ENCODE measurements around the gene TSSK6. TPM values are rescaled to one million over a fixed set of nuclear protein-coding genes. Genes with fewer than 3 reads are reported as not detected.

TSSK6 gene
- total RNA-seq, 4 donors from 2014 or later: 0.40 to 3.3 (median 0.92) TPM

- peaks cover 57% of the 10 kb centered on the region for H3K27me3 ChIP-seq
- ATAC-seq: no peak
- no peaks in the 10 kb centered on the region for H3K9me3 ChIP-seq
- WGBS, 2 donors (ENCODE audit: low coverage in 1 of 2): 80 to 83% methylated on average over 1 to 2 of the region's 14 CpGs
- no peaks in the 10 kb centered on the region for H3K4me1 ChIP-seq
- TF ChIP-seq, protein P1, sequence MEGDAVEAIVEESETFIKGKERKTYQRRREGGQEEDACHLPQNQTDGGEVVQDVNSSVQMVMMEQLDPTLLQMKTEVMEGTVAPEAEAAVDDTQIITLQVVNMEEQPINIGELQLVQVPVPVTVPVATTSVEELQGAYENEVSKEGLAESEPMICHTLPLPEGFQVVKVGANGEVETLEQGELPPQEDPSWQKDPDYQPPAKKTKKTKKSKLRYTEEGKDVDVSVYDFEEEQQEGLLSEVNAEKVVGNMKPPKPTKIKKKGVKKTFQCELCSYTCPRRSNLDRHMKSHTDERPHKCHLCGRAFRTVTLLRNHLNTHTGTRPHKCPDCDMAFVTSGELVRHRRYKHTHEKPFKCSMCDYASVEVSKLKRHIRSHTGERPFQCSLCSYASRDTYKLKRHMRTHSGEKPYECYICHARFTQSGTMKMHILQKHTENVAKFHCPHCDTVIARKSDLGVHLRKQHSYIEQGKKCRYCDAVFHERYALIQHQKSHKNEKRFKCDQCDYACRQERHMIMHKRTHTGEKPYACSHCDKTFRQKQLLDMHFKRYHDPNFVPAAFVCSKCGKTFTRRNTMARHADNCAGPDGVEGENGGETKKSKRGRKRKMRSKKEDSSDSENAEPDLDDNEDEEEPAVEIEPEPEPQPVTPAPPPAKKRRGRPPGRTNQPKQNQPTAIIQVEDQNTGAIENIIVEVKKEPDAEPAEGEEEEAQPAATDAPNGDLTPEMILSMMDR (IDR thresholded peaks at IDR 0.05): no peak
- no peak for TF ChIP-seq POLR2AphosphoS5 (IDR thresholded peaks at IDR 0.05)
- TF ChIP-seq EP300 (IDR thresholded peaks at IDR 0.05): no peak
- TF ChIP-seq POLR2A (IDR thresholded peaks at IDR 0.05): no peak
- H3K4me3 ChIP-seq: no peak overlapping the region
- H3K27ac ChIP-seq: no peak overlapping the region
- H3K36me3 ChIP-seq: no peaks in the 10 kb centered on the region
Measured at GRCh38 chr19:19551853-19552192, 36.5 kb upstream of the TSSK6 start.

GRCh38 chr19:19550972-19551852 lies 35.9 kb upstream of the TSSK6 start:
- H3K9me3 ChIP-seq: no peaks in the 10 kb centered on the region
- no peaks in the 10 kb centered on the region for H3K36me3 ChIP-seq
- ATAC-seq: no peak
- no peak overlapping the region for H3K27ac ChIP-seq
- 89 to 100% methylated on average over 1 to 2 of the region's 10 CpGs for WGBS, 2 donors (ENCODE audit: low coverage in 1 of 2)
- TF ChIP-seq, protein P1 (IDR thresholded peaks at IDR 0.05): no peak
- TF ChIP-seq EP300 (IDR thresholded peaks at IDR 0.05): no peak
- peaks cover 63% of the 10 kb centered on the region for H3K27me3 ChIP-seq
- no peak overlapping the region for H3K4me3 ChIP-seq
- no peaks in the 10 kb centered on the region for H3K4me1 ChIP-seq

- Histone ChIP-seq H3K27me3 (peaks cover 70% of the 10 kb centered on the region), H3K27ac (no peak overlapping the region), H3K36me3 (no peaks in the 10 kb centered on the region), H3K4me3 (no peak overlapping the region), H3K4me1 (no peaks in the 10 kb centered on the region), H3K9me3 (no peaks in the 10 kb centered on the region)
- WGBS, 2 donors (ENCODE audit: low coverage in 1 of 2): no CpG with 5 or more reads among the region's 8 CpGs
- no peak for ATAC-seq
- TF ChIP-seq EP300 (IDR thresholded peaks at IDR 0.05) (no peak), POLR2A (IDR thresholded peaks at IDR 0.05) (no peak)
Measured at GRCh38 chr19:19550485-19550929, 35.2 kb upstream of the TSSK6 start.

- Histone ChIP-seq H3K36me3 (no peaks in the 10 kb centered on the region), H3K27me3 (peaks cover 73% of the 10 kb centered on the region), H3K4me1 (no peaks in the 10 kb centered on the region), H3K27ac (no peak overlapping the region), H3K9me3 (no peaks in the 10 kb centered on the region), H3K4me3 (no peak overlapping the region)
- TF ChIP-seq POLR2AphosphoS5 (IDR thresholded peaks at IDR 0.05): no peak
- TF ChIP-seq EP300 (IDR thresholded peaks at IDR 0.05): no peak
- TF ChIP-seq, protein P1 (IDR thresholded peaks at IDR 0.05): no peak
- no peak for TF ChIP-seq POLR2A (IDR thresholded peaks at IDR 0.05)
- no peak for ATAC-seq
- WGBS, 2 donors (ENCODE audit: low coverage in 1 of 2): 64 to 72% methylated on average over 9 to 10 of the region's 23 CpGs
Measured at GRCh38 chr19:19549804-19550464, 34.6 kb upstream of the TSSK6 start.

DNA sequence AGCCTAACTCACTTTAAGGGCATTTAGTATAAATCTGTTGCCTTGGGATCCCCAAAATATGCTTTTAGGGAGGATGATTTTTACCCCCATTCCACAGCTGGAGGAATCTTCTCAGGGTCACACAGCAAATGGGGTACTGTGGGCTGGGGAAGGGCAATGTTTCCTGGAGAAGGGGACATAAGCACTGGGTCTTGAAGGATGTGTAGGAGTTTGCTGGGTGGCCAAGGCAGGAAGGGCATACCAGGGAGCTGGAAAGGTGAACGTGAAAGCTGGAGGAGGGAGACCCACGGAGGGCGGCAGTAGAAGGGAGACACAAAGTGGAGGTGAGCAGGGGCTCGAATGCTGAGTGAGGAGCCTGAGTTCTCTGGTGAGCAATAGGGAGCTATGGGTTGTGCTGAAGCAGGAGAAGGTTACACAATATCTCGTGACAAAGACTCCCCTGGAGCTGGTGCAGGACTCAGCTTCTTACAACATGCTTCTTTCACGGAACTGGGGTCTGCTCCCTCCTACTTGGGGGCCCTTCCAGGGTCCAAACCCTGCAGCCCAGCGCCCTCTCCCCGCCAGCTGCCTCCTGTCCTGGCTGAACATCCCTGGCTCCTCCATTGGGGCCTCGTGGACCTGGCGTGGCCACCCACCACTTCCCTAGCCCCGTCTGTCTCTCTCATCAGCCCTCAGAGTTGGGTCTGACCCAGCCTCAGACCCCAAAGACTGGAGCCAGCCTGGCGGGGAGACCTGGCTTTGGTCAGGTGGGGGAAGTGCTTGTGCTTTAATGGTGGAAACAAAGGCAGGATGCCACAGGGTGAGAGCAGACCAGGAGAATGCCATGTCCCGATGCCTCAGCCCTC lies 33.8 kb upstream of the TSSK6 start:
- H3K4me1 ChIP-seq: no peaks in the 10 kb centered on the region
- no peaks in the 10 kb centered on the region for H3K9me3 ChIP-seq
- no peak overlapping the region for H3K4me3 ChIP-seq
- WGBS, 2 donors (ENCODE audit: low coverage in 1 of 2): 55 to 73% methylated on average over 6 of the region's 13 CpGs
- no peak overlapping the region for H3K27ac ChIP-seq
- H3K27me3 ChIP-seq: peaks cover 73% of the 10 kb centered on the region
- TF ChIP-seq, protein P1 (IDR thresholded peaks at IDR 0.05): no peak
- TF ChIP-seq POLR2AphosphoS5 (IDR thresholded peaks at IDR 0.05) (no peak), POLR2A (IDR thresholded peaks at IDR 0.05) (no peak), EP300 (IDR thresholded peaks at IDR 0.05) (no peak)
- ATAC-seq: no peak
- H3K36me3 ChIP-seq: no peaks in the 10 kb centered on the region

Data from gastroesophageal sphincter (tissue), 4 donors.